ENCODE measurements around the gene CARNS1.
A peak's percentile ranks its signal among the peaks of the same experiment; 100 is the strongest.

Gene CARNS1

DNA sequence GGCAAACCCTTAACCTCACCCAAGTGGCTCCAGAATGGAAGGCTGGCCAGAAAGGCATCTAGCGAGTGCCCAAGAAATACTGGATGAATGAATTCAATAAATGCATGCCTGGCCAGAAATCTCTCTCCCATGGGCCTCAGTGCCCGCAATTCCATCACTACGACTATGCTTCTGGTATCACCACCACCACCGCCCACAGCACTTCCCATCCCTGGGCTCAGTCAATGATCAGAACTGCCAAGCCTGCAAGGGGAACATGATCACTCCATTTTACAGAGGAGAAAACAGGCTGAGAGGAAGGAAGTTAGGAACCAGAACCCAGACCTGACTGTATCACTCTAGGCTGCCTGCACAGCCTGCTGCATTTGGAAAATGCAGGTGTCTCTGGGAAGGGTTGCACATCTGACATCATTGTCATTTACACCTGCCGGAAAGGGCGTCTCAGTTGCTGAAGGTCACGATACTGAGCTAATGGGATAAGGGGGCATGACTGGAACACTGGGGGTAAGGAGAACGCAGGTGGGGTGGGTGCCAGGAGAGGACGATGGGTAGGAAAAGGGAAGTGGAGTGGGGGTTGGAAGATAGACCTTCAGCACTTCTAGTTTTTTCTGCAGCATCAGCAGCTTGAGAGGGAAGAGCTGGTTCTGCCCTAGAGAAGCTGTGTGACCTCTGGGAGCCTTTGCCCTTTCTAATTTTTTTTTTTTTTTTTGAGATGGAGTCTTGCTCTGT, 33.8 kb downstream of the CARNS1 start:
- Mint-ChIP-seq H3K27ac (peak overlapping the region; percentile 9), H3K4me1 (peaks cover 44% of the 10 kb centered on the region), H3K9me3 (no peaks in the 10 kb centered on the region), H3K36me3 (peaks cover 19% of the 10 kb centered on the region), H3K4me3 (no peak overlapping the region)
- no peak for DNase-seq (ENCODE audit: low spot score in 2 of 2)
- ATAC-seq, result no peak

DNA sequence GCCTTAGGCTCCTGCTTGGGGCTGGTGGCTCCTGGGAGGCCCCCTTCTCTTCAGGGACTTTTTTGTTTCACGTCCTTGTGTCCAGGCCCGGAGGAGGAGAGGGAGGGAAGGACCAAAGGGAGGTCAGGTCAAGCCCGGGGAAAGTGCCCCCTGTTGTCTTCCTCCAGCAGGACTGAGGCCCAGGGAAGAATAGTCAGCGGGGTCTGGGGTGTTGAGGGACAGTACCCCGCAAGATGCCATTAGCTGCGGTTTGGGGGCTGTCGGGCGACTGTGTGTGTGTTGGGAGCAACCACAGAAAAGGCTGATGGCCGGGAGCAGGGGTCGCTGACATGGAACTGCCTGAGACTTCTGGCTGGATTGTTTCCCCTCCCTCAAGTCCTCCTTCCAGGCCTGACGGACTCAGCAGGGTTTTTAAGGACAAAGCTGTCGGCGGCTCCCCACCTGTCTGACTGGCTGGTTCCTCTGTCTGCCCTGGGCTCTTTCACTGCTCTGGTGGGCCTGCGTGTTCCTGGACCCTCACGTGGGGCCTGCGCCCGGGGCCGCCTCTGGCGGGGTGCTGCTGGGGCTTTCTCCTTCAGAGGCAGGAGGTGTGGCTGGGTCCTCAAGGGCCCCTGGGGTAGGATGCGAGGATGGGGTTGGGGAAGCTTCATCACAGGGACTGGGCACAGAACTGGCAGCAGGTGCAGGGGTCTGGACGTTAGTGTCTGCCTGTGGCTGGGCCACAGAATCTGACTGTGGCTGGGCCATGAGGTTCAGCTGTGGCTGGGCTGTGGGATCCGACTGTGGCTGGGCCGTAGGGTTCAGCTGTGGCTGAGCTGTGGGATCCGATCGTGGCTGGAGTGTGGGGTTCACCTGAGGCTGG, 35.5 kb downstream of the CARNS1 start:
- DNase-seq (ENCODE audit: low spot score in 2 of 2) (no peak), ATAC-seq (no peak)
- peaks cover 26% of the 10 kb centered on the region for H3K4me1 Mint-ChIP-seq
- H3K36me3 Mint-ChIP-seq, result peaks cover 8% of the 10 kb centered on the region
- H3K4me3 Mint-ChIP-seq, result no peak overlapping the region
- peak overlapping the region; percentile 56 for H3K27ac Mint-ChIP-seq
- H3K9me3 Mint-ChIP-seq, result no peaks in the 10 kb centered on the region

DNA sequence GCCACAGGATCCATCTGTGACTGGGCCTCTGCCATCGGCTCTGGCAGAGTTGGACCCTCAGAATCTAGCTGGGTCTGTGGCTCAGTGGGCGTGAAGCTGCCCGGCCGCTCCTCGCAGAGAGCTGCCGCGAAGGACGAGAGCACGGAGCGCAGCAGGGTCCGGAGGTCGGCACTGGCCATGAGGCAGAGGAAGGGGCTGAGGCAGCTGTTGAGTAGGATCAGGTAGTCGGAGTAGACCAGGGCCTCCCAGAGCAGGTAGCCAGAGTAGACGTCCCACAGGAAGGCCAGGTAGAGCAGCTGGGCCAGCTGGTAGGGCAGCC, 36.1 kb downstream of the CARNS1 start:
- no peak overlapping the region for H3K4me3 Mint-ChIP-seq
- H3K4me1 Mint-ChIP-seq, result peaks cover 20% of the 10 kb centered on the region

DNA sequence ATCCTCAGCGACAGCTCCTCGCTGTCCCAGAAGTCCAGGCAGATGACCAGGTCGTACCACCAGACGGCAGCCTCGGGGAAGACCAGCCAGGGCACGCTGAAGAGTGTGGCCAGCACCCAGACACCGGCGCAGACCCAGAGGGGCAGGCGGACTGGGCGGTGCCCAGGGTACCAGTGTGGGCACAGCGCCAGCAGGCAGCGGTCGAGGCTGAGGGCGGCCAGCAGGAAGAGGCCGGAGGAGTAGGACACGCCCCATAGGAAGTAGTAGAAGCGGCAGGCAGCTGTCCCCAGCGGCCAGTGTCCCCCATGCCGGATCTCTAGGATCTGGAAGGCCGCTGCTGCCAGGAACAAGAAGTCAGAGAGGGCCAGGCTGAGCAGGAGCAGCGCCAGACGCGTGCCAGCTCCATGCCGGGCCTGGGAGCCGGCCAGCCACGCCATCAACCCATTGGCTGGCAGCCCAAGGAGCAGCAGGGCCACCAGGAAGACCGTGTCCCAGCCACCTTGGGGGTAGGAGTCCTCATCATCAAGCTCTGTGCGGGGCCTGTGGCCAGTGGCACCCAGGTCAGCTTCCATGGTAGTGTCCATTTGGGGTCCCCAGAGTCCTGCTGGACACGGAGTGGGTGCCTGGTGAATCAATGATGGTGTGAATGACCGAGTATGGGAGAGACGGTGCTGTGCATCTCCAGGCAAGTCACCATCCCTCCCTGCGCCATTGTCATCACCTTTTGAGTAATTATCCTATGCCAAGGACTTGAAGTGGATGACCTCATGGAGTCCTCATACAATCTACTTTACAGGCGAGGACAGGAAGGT, 36.9 kb downstream of the CARNS1 start, which contains the start of gene GPR152:
Gene GPR152, minus strand, starts transcription at position 589 of the 812 bp plus-strand sequence. Its CDS starts 5 bp downstream, at position 584.
- DNase-seq (ENCODE audit: low spot score in 2 of 2), result no peak
- Mint-ChIP-seq H3K36me3 (peaks cover under 1% of the 10 kb centered on the region), H3K27ac (peak within 1 kb of the TSS; percentile 56), H3K4me3 (no peak within 1 kb of the TSS), H3K9me3 (no peaks in the 10 kb centered on the region), H3K4me1 (peaks cover 18% of the 10 kb centered on the region)
- no peak for ATAC-seq

More for the DNA sequence above, 36.1 kb downstream of the CARNS1 start:
- Mint-ChIP-seq H3K9me3 (no peaks in the 10 kb centered on the region), H3K27ac (peak overlapping the region; percentile 56), H3K36me3 (peaks cover 8% of the 10 kb centered on the region)
- ATAC-seq, result no peak
- DNase-seq (ENCODE audit: low spot score in 2 of 2), result no peak

DNA sequence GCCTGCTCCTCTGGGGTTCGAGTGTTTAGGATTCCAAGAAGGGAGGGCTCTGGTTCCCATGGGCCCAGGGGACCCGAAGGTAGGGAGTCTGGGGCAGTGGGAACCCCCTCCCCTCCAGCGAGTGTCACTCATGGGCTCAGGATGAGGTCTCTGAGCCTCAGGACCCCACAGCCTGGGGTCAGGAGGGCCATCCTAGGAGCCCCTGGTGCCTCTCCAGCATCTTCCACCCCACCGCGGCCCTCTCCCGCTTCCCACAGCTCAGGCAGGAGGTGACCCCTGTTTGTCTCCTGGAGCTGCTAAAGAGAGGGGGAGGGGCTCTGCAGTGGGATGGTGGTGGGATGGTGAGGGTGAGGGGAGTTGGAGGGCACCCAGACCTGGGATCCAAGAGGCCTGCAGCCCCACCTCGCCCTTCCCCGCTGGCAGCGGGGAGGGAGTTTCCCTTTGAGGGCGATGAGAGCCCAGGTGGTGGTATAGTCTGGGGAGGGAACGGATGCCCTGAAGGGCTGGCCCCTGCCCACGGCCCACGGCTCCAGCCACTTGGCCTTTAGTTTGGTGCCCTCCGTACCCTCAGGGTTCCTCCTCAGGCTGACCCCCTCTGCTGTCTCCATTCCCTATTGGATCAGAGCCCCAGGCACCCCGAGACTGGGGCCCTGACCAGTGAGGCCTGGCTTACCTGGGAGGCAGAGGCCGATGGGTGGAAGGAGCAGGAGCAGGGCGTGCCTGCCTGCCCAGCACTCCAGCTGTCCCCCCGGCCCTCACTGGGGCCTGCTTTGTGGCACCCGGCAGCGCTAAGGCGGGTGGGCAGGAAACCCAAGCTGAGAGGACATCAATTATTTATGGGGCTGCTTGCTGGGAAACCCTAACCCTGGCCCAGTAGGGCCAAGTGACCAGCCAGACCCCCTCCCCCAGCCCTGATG, 38.6 kb downstream of the CARNS1 start:
- Mint-ChIP-seq H3K4me3 (no peak overlapping the region), H3K9me3 (no peaks in the 10 kb centered on the region), H3K4me1 (peaks cover 5% of the 10 kb centered on the region), H3K27ac (no peak overlapping the region), H3K36me3 (no peaks in the 10 kb centered on the region)
- ATAC-seq, result no peak
- DNase-seq (ENCODE audit: low spot score in 2 of 2), result no peak

DNA sequence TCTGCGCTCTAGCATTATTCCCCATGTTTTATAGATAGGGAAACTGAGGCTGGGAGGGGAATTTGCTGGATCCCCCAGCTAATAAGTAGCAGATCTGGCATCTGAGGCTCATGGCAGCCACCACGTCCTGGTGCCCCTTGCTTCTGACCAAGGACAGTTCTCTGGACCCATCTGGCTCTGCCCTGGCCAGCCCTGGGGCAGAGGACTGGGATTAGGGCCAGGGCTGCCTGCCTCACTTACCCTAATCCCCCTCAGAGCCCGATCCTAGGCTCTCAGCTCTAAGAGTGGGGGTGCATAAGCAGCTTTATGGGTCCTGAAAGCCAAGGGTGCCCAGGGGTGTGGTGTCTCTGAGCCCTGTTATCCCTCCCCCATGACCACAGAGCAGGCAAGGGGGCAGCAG, 39.6 kb downstream of the CARNS1 start, which contains the start of gene CABP4:
Gene CABP4, plus strand, starts transcription at position 301 of the 400 bp plus-strand sequence. Its CDS starts 70 bp downstream, at position 371.
- peak within 1 kb of the TSS; percentile 69 for H3K27ac Mint-ChIP-seq
- DNase-seq (ENCODE audit: low spot score in 2 of 2) (no peak), ATAC-seq (no peak)
- H3K4me1 Mint-ChIP-seq, result peaks cover 5% of the 10 kb centered on the region
- no peak within 1 kb of the TSS for H3K4me3 Mint-ChIP-seq
- H3K36me3 Mint-ChIP-seq, result no peaks in the 10 kb centered on the region
- H3K9me3 Mint-ChIP-seq, result no peaks in the 10 kb centered on the region

DNA sequence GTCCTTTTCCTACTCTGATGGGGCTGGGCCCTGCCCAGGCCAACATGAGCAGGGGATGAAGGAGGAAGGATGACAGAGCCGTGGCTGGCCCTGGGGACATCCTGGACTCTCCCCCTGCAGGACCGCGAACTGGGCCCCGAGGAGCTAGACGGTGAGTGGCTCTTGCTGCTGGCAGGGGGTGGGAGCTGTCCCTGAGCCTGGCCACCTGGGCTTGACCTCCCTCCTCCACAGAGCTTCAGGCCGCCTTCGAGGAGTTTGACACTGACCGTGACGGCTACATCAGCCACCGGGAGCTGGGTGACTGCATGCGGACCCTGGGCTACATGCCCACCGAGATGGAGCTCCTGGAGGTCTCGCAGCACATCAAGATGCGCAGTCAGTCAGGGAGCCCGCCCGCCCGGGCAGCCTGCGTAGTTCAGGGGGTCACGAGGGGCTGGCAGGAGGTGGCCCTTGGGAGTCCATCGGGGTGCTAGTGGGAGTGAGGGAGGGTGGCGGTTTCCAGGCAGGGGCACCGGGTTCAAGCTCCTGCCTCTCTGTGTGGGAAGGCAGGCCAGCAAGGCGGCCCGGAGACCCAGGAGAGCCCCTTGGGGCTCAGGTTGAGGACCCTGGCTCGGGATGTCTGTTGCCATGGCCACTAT, 40.7 kb downstream of the CARNS1 start:
- DNase-seq (ENCODE audit: low spot score in 2 of 2) (no peak), ATAC-seq (no peak)
- H3K9me3 Mint-ChIP-seq, result no peaks in the 10 kb centered on the region
- no peak overlapping the region for H3K4me3 Mint-ChIP-seq
- H3K36me3 Mint-ChIP-seq, result no peaks in the 10 kb centered on the region
- no peak overlapping the region for H3K27ac Mint-ChIP-seq
- H3K4me1 Mint-ChIP-seq, result peaks cover 6% of the 10 kb centered on the region

DNA sequence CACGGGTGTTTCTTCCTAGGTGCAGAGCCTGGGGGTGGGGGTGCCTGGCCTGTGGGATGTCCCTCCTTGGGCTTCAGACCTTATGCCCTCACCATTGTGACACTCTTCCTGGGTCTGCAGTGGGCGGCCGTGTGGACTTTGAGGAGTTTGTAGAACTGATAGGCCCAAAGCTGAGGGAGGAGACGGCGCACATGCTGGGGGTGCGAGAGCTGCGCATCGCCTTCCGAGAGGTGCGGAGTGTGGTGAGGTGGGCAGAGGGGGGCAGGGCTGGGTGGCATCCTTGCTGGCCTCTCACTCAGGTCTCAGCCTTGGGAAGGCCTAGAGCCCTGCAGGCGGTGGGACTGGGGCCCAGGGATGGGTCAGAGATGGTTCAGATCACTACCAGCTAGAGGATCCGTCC, 42.0 kb downstream of the CARNS1 start:
- ATAC-seq (no peak), DNase-seq (ENCODE audit: low spot score in 2 of 2) (no peak)
- Mint-ChIP-seq H3K27ac (no peak overlapping the region), H3K36me3 (no peaks in the 10 kb centered on the region), H3K4me3 (no peak overlapping the region), H3K9me3 (no peaks in the 10 kb centered on the region), H3K4me1 (peaks cover 6% of the 10 kb centered on the region)

DNA sequence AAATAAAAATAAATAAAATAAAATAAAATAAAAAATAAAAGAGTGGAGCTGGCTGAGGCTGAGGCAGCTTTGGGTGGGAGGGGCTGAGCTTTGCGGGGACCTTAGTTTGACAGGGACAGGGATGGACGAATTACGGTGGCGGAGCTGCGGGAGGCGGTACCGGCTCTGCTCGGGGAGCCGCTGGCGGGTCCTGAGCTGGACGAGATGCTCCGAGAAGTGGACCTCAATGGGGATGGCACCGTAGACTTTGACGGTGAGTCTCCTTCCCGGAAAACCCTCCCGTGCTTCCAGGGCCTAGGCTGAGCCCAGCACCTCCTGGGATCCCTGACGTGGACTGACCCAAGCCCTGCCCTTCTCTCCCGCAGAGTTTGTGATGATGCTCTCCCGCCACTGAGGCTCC, 42.8 kb downstream of the CARNS1 start:
- H3K4me1 Mint-ChIP-seq, result peaks cover 6% of the 10 kb centered on the region
- H3K4me3 Mint-ChIP-seq, result no peak overlapping the region
- DNase-seq (ENCODE audit: low spot score in 2 of 2) (no peak), ATAC-seq (no peak)
- H3K9me3 Mint-ChIP-seq, result no peaks in the 10 kb centered on the region
- no peak overlapping the region for H3K27ac Mint-ChIP-seq
- no peaks in the 10 kb centered on the region for H3K36me3 Mint-ChIP-seq

DNA sequence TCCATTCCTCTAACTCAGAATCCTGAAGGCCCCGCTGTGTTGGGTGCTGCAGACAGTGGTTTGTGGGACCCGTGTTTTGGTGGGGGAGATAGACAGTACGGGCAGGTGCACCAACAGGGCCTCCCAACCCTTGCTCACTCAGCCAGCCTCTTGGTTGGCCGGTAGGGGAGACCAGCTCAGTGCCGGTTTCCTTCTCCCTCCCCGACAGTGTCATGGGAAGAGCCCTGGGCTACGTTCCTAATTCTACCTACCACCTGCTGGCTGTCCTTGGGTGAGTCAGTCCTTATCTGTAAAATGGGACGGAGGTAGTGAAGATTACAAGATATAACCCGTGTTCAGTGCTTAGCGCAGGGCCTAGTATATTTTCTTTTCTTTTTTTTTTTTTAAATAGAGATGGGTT, 47.7 kb downstream of the CARNS1 start:
- H3K36me3 Mint-ChIP-seq, result peaks cover 6% of the 10 kb centered on the region
- H3K9me3 Mint-ChIP-seq, result no peaks in the 10 kb centered on the region
- no peak overlapping the region for H3K4me3 Mint-ChIP-seq

DNA sequence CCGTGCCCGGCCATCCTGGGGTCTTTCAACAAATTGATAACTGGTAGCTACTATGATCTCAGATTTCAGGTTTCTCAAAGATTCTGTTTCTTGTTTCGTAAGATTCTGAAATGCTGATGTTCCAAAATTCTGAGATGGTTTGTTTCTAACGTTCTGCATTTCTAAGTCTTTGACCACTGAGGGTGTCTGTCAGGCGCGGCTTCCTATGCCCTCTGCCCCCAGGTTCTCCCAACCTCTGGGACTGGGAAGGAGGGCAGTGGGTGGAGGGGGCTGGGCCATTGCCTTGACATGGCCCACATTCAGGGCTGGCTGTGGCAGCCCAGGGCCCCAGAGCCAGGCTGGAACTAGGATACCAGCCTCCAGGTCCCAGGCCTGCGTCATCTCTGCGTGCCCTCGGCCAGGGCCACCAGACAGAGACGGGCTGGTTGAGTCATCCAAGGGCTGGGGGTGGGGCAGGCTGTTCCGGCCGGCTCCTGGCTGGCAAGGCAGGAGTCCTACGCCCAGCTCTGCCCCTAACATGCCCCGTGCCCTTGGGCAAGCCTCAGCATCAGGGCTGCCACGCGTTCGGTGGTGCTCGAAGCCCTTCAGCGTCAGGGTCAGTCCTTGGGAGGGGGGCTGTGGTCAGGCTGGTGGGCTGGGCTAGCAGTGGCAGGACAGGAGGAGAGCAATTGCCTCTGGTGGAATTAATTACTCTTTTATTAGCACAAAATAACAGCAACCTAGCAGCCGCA, 48.4 kb downstream of the CARNS1 start:
- H3K4me1 Mint-ChIP-seq, result peaks cover 41% of the 10 kb centered on the region
- no peak for ATAC-seq
- peak overlapping the region; percentile 94 for H3K27ac Mint-ChIP-seq
- no peaks in the 10 kb centered on the region for H3K9me3 Mint-ChIP-seq
- no peak for DNase-seq (ENCODE audit: low spot score in 2 of 2)
- peak overlapping the region; percentile 84 for H3K4me3 Mint-ChIP-seq
- H3K36me3 Mint-ChIP-seq, result peaks cover 10% of the 10 kb centered on the region

More for the DNA sequence above, 47.7 kb downstream of the CARNS1 start:
- Mint-ChIP-seq H3K4me1 (peaks cover 37% of the 10 kb centered on the region), H3K27ac (no peak overlapping the region)
- no peak for DNase-seq (ENCODE audit: low spot score in 2 of 2)
- ATAC-seq, result no peak

DNA sequence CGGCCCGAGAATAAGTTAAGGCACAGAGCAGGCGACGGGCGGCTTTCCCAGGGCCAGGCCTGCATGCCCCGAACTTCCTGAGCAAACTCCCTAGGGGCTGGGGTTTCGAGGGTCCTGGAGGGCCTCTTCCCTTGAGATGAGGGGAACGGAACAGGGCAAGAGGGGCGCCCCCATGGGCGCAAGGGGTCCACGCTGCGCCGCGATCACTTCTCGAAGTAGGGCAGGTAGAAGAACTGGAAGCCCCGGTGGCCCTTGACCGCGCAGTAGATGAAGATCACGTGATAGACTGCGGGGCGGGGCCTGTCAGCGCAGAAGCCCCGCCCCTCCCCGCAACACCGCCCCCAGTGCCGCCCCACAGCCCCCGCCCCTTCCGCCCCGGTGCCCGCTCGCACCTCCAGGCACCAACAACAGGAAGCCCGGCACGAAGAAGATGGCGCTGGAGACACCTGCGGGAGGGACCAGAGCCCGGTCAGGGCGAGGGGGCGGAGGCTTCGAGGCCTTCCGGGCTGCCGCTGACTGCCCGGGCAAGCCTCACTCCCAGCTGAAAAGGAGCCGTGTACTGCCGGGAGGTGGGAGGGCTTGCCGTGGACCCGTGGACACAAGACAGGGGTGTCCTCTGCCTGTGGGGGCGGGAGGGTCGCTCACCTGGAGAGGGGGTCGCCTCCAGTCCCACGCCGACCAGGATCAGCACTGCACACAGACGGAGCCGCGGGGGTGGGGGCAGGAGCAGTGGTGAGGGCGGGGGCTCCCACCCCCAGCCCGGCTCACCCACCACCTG, 49.1 kb downstream of the CARNS1 start:
- Mint-ChIP-seq H3K4me3 (peak overlapping the region; percentile 84), H3K9me3 (no peaks in the 10 kb centered on the region), H3K4me1 (peaks cover 41% of the 10 kb centered on the region), H3K36me3 (peaks cover 10% of the 10 kb centered on the region), H3K27ac (peak overlapping the region; percentile 94)
- ATAC-seq (peak; percentile 86), DNase-seq (ENCODE audit: low spot score in 2 of 2) (peak; percentile 79 to 92)

DNA sequence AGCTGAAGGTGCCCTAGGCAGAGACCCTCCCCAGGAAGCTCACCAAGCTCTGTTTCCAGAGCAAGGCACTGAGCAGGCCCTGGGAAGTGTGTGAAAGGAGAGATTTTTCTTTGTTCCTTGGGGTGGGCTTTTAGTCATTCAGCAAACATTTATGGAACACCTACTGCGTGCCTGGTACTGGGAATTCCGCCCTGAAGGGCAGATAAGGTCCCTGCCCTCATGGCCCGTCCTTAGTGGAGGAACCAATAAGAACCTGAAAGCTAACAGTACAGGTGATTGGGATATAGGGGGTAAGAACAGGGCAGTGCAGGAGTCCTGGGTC, 49.7 kb downstream of the CARNS1 start:
- peak overlapping the region; percentile 94 for H3K27ac Mint-ChIP-seq
- DNase-seq (ENCODE audit: low spot score in 2 of 2) (no peak), ATAC-seq (no peak)
- H3K9me3 Mint-ChIP-seq, result no peaks in the 10 kb centered on the region
- H3K4me3 Mint-ChIP-seq, result peak overlapping the region; percentile 84
- H3K4me1 Mint-ChIP-seq, result peaks cover 36% of the 10 kb centered on the region
- H3K36me3 Mint-ChIP-seq, result peaks cover 10% of the 10 kb centered on the region

Measured in stimulated activated effector memory CD8-positive, alpha-beta T cell treated with anti-CD3 and anti-CD28 coated beads, Interleukin-12 subunit alpha, Interleukin-12 subunit beta, amount 100 ng/mL, for 72 hours (primary cell).